ENCODE results near the gene FRMPD2.
"Not testable (repeated sequence)": the region's sequence is repeated elsewhere in the genome, so short reads cannot be mapped to it uniquely, and the experiment has no call there.

FRMPD2 gene

DNA sequence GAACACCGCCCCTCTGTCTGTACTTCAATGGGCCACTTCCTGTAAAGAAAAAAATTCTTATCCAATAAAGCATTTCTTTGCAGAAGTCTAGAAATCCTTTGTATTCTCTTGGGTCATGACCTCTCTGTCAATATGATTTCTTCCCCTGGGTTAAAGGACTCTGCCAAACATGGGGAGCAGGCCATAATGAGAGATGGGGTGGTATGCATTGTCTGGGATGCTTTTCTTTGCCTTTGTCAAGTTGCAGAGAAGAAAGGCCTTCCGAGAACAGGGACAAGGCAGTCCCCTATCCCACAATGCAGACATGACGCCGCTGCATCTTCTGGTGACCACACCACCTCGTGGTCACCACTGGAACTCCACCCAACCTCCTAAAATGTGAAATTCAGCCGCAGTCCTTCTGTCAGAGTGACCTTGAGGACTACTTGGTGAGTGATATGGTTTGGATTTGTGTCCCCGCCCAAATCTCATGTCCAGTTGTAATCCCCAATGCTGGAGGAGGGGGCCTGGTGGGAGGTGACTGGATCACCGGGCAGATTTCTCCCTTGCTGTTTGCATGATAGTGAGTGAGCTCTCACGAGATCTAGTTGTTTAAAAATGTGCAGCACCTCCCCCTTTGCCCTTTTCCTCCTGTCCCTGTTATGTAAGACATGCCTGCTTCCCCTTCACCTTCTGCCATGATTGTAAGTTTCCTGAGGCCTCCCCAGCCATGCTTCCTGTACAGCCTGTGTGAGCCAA lies 15.2 kb upstream of the FRMPD2 start:
- DNase-seq (ENCODE audit: insufficient read length, low spot score) (peak; percentile 26), FAIRE-seq (peak; percentile 81)
- TF ChIP-seq POU2F2 (IDR thresholded peaks at IDR 0.05; ENCODE audit: low read depth, low read length) = no peak
- no peak for TF ChIP-seq PAX5 (IDR thresholded peaks at IDR 0.05; ENCODE audit: insufficient read depth, low read length, severe bottlenecking)
- no peak for TF ChIP-seq SPI1 (IDR thresholded peaks at IDR 0.05; ENCODE audit: low read depth, low read length)
- no peak for TF ChIP-seq TAF1 (IDR thresholded peaks at IDR 0.05; ENCODE audit: low read depth, low read length)
- TF ChIP-seq POLR2A (IDR thresholded peaks at IDR 0.05; ENCODE audit: low read depth, low read length) = no peak
- no peak for TF ChIP-seq POLR2AphosphoS5 (IDR thresholded peaks at IDR 0.05; ENCODE audit: low read depth, low read length)

GRCh38 chr10:48288661-48289060 lies 14.2 kb upstream of the FRMPD2 start:
- DNase-seq (ENCODE audit: insufficient read length, low spot score) (no peak), FAIRE-seq (no peak)
- no peak for TF ChIP-seq TAF1 (IDR thresholded peaks at IDR 0.05; ENCODE audit: low read depth, low read length)
- TF ChIP-seq POLR2AphosphoS5 (IDR thresholded peaks at IDR 0.05; ENCODE audit: low read depth, low read length) = no peak
- no peak for TF ChIP-seq PAX5 (IDR thresholded peaks at IDR 0.05; ENCODE audit: insufficient read depth, low read length, severe bottlenecking)

- FAIRE-seq = no peak
- no peak for DNase-seq (ENCODE audit: insufficient read length, low spot score)
- TF ChIP-seq TAF1 (IDR thresholded peaks at IDR 0.05; ENCODE audit: low read depth, low read length) (no peak), SPI1 (IDR thresholded peaks at IDR 0.05; ENCODE audit: low read depth, low read length) (no peak)
Observed at GRCh38 chr10:48287417-48288391, 13.2 kb upstream of the FRMPD2 start.

GRCh38 chr10:48286356-48286755 lies 11.9 kb upstream of the FRMPD2 start:
- TF ChIP-seq SPI1 (IDR thresholded peaks at IDR 0.05; ENCODE audit: low read depth, low read length) = no peak
- TF ChIP-seq TAF1 (IDR thresholded peaks at IDR 0.05; ENCODE audit: low read depth, low read length) = no peak
- no peak for TF ChIP-seq PAX5 (IDR thresholded peaks at IDR 0.05; ENCODE audit: insufficient read depth, low read length, severe bottlenecking)
- TF ChIP-seq POLR2AphosphoS5 (IDR thresholded peaks at IDR 0.05; ENCODE audit: low read depth, low read length) = no peak
- TF ChIP-seq POU2F2 (IDR thresholded peaks at IDR 0.05; ENCODE audit: low read depth, low read length) = no peak
- no peak for TF ChIP-seq POLR2A (IDR thresholded peaks at IDR 0.05; ENCODE audit: low read depth, low read length)
- DNase-seq (ENCODE audit: insufficient read length, low spot score) = no peak
- FAIRE-seq = no peak

GRCh38 chr10:48285710-48286109 lies 11.2 kb upstream of the FRMPD2 start:
- FAIRE-seq (no peak), DNase-seq (ENCODE audit: insufficient read length, low spot score) (no peak)
- TF ChIP-seq POLR2AphosphoS5 (IDR thresholded peaks at IDR 0.05; ENCODE audit: low read depth, low read length) (no peak), POU2F2 (IDR thresholded peaks at IDR 0.05; ENCODE audit: low read depth, low read length) (no peak), POLR2A (IDR thresholded peaks at IDR 0.05; ENCODE audit: low read depth, low read length) (no peak)

DNA sequence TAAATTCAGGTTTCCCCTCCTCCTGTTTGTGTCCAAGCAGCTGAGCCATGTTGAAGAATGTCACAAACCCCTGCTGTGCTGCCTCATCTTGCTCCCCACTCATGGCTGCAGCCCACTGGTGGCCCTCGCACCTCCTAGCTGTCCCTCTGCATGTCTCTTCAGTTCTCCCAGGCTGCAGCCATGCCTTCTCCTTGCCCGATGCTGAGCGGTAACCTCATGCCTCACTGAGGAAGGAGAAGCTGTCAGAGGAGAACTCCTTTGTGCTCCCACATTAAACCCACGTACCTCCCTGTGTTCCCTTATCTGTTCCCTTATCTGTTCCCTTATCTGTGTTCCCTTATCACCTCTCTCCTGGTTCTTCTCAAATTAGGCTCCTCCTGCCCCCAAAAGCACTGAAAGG lies 10.3 kb upstream of the FRMPD2 start:
- no peak for TF ChIP-seq TAF1 (IDR thresholded peaks at IDR 0.05; ENCODE audit: low read depth, low read length)
- TF ChIP-seq POLR2AphosphoS5 (IDR thresholded peaks at IDR 0.05; ENCODE audit: low read depth, low read length) = no peak
- TF ChIP-seq PAX5 (IDR thresholded peaks at IDR 0.05; ENCODE audit: insufficient read depth, low read length, severe bottlenecking) = no peak
- no peak for TF ChIP-seq POU2F2 (IDR thresholded peaks at IDR 0.05; ENCODE audit: low read depth, low read length)
- TF ChIP-seq POLR2A (IDR thresholded peaks at IDR 0.05; ENCODE audit: low read depth, low read length) = no peak
- no peak for TF ChIP-seq SPI1 (IDR thresholded peaks at IDR 0.05; ENCODE audit: low read depth, low read length)
- DNase-seq (ENCODE audit: insufficient read length, low spot score) = no peak
- FAIRE-seq = no peak

DNA sequence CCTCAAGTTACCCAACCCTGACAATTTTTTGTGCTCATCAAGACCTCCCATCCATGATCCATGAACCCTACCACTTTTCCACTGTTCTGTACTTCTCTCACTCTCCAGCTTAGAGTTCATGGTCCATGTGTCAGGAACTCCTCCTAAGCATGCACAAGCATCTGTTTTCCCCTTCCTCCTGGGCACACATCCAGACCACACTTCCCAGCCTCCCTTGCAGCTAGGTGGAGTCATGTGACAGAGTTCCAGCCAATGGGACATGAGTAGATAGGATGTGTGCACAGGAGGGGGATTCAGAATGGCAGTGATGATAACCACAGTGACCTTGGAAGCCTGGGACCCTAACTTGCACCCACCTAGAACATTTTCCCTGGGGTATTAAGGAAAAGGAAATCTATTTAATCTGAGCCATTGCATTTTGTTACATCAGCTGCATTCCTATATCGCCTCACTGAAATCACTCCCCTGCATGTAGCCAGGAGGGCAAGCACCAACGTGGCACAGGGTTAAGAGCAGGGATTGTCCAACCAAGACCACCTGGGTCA lies 9.6 kb upstream of the FRMPD2 start:
- DNase-seq (ENCODE audit: insufficient read length, low spot score) (no peak), FAIRE-seq (peak; percentile 5)
- TF ChIP-seq TAF1 (IDR thresholded peaks at IDR 0.05; ENCODE audit: low read depth, low read length) = no peak
- no peak for TF ChIP-seq SPI1 (IDR thresholded peaks at IDR 0.05; ENCODE audit: low read depth, low read length)
- TF ChIP-seq PAX5 (IDR thresholded peaks at IDR 0.05; ENCODE audit: insufficient read depth, low read length, severe bottlenecking) = no peak
- TF ChIP-seq POLR2AphosphoS5 (IDR thresholded peaks at IDR 0.05; ENCODE audit: low read depth, low read length) = no peak
- TF ChIP-seq POLR2A (IDR thresholded peaks at IDR 0.05; ENCODE audit: low read depth, low read length) = no peak
- TF ChIP-seq POU2F2 (IDR thresholded peaks at IDR 0.05; ENCODE audit: low read depth, low read length) = no peak

DNA sequence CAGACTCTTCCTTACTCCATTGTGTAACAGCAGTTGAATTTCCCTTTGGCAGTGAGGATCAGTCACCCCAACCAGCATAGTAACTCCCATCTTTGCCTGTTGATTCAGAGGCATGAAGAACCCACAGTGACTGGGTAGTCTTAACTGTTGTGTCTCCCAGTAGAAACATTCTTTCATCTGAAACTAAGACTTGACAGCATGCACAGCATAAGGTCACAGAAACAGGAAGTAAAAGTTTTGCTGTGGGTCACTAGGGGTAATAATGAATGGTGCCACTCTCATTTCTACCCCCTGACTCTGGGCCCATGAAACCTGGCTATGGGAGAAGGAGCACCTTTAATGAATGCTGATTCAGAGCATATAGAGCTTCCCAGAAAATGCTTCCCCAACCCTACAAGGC lies 8.3 kb upstream of the FRMPD2 start:
- TF ChIP-seq POLR2AphosphoS5 (IDR thresholded peaks at IDR 0.05; ENCODE audit: low read depth, low read length) (0 out of 2 replicates have a peak, but pooled peaks have one; percentile 43), POLR2A (IDR thresholded peaks at IDR 0.05; ENCODE audit: low read depth, low read length) (no peak), TAF1 (IDR thresholded peaks at IDR 0.05; ENCODE audit: low read depth, low read length) (no peak), PAX5 (IDR thresholded peaks at IDR 0.05; ENCODE audit: insufficient read depth, low read length, severe bottlenecking) (no peak), POU2F2 (IDR thresholded peaks at IDR 0.05; ENCODE audit: low read depth, low read length) (no peak), SPI1 (IDR thresholded peaks at IDR 0.05; ENCODE audit: low read depth, low read length) (0 out of 2 replicates have a peak, but pooled peaks have one; percentile 11)
- DNase-seq (ENCODE audit: insufficient read length, low spot score) (no peak), FAIRE-seq (peak; percentile 87)

DNA sequence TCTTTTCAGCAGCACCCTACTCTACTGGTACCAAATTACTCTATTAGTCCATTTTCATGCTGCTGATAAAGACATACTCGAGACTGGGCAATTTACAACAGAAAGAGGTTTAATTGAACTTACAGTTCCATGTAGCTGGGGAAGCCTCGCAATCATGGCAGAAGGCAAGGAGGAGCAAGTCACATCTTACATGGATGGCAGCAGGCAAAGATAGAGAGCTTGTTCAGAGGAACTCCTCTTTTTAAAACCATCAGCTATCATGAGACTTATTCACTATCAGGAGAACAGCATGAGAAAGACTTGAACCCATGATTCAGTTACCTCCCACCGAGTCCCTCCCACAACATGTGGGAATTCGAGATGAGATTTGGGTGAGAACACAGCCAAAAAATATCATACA lies 7.2 kb upstream of the FRMPD2 start:
- not testable (repeated sequence) for DNase-seq (ENCODE audit: insufficient read length, low spot score)

More for the DNA sequence above, 7.2 kb upstream of the FRMPD2 start:
- FAIRE-seq = not testable (repeated sequence)

Measured in GM12891 (cell line).